GM18498 (cell line): ENCODE measurements around the gene AK8.
"Not testable (repeated sequence)": the region's sequence is repeated elsewhere in the genome, so short reads cannot be mapped to it uniquely, and the experiment has no call there.

Experiments used
- ATAC-seq: cut with Tn5 transposase; IDR thresholded peaks from one replicate; pipeline ENCODE4 v1.9.1; 2021; ENCODE audit warnings: mild to moderate bottlenecking, moderate library complexity; ENCODE audit not compliant: unreplicated experiment

AK8 gene

GRCh38 chr9:132774886-132775285 lies 103.2 kb downstream of the AK8 start:
- no peak for ATAC-seq

- no peak for ATAC-seq
Observed at GRCh38 chr9:132773764-132774339, 104.2 kb downstream of the AK8 start.

GRCh38 chr9:132773093-132773492 lies 105.0 kb downstream of the AK8 start:
- no peak for ATAC-seq

DNA sequence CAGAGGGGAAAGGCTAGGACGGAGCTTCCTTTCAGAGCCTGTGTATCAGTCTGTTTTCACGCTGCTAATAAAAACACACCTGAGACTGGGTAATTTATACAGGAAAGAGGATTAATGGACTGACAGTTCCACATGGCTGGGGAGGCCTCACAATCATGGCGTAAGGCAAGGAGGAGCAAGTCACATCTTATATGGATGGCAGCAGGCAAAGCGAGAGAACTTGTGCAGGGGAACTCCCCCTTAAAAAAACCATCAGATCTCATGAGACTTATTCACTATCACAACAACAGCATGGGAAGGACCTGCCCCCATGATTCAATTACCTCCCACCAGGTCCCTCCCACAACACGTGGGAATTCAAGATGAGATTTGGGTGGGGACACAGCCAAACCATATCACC lies 106.3 kb downstream of the AK8 start:
- not testable (repeated sequence) for ATAC-seq

- no peak for ATAC-seq
Observed at GRCh38 chr9:132770770-132771310, 107.2 kb downstream of the AK8 start.

GRCh38 chr9:132769906-132770769 lies 107.9 kb downstream of the AK8 start:
- peak; percentile 71 for ATAC-seq

DNA sequence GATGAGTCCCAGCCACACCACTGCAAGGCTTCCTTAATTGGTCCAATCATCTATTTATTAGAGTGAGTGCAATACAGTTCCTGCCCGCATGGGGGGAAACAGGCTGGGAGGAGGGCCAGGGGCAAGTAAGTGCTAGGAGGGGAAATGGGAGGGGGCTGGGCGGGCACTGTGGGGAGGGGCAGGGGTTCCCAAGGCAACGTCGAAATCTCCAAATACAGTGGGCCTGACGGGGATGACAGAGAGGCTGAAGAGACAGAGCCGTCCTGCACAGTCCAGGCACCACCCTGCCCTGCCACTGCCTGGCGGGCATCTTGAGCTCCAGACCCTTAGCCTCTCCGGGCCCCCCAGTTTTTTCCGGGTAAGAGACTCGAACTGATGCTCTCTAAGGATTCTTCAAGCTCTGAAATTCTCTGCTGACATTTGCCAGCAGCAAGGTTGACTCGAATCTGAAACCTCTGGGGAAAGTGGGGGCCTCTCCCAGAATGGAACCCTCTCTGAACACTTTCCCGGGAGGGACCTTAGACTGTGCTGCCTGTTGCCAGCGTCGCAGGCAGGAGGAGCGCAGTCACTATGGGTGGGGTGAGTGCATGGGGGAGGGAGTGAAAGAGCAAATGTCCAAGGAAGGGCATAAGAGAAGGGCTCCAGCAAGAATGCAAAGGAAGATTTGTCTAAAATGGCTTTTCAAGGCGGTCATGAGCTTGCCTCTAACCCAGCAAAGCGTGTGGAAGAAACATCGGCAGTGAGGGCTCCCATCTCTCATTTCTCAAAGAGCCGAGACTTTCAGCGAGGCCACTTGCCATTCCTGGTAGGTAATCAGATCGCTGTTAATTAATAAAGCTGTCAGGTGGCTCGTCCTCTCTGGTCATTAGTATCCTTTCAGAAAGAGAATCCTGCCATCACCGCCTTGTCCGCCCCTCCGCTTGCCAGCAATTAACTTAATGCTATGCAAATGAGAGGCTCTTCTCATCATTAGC lies 108.9 kb downstream of the AK8 start:
- ATAC-seq: peak; percentile 59

DNA sequence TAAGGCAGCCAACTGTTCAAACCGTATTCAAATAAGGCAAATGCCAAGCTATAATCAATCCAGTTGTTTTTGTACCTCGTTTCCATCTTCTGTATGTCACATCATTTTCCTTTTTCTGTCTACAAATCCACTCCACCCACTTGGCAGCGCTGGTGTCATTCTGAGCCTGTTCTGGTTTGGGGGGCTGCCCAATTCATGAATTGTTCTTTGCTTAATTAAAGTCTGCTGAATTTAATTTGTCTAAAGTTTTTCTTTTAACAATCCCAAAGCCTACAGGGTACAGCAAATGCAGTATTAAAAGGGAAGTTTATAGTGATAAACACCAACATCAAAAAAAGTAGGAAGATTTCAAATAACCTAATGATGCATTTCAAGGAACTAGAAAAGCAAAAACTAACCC lies 114.5 kb downstream of the AK8 start:
- no peak for ATAC-seq

DNA sequence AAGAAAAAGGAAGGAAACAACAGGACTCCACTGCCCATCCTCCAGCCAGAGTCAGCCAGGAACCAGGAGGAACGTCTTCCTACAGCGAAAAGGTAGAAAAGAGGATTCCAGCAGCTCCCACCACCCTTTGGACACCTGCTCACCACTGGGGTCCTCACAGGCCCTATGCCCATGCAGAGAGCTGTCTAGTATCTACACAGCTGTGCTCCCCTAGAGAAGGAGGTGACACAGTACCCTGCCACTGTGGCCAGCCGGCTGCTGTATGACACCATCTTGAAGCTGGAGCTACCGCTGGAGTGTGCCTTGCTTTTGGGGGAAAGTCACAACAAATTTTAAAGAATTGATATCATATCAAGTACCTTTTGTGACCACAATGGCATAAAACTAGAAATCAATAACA lies 115.2 kb downstream of the AK8 start:
- ATAC-seq: no peak

GRCh38 chr9:132761602-132762001 lies 116.5 kb downstream of the AK8 start:
- no peak for ATAC-seq

- ATAC-seq: no peak
Observed at GRCh38 chr9:132760057-132760456, 118.0 kb downstream of the AK8 start.

DNA sequence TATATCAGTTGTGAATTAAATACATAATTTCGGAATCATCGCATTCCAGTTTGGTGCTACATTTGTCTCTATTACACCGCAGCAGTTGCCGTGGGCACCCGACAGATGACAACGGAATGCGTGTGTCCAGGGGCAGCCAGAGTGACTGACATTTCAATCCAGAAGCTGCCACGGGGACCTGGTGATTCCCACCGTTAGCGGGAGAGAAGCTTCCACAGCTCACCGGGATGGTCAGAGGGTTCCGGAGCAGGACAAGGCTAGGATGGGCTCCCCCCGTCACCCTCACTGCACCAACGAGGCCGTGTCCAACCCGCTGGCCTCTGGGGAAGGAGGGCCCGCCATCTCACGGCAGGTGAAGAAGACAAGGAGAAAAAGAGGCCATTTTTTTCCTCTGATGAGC lies 121.1 kb downstream of the AK8 start:
- no peak for ATAC-seq

DNA sequence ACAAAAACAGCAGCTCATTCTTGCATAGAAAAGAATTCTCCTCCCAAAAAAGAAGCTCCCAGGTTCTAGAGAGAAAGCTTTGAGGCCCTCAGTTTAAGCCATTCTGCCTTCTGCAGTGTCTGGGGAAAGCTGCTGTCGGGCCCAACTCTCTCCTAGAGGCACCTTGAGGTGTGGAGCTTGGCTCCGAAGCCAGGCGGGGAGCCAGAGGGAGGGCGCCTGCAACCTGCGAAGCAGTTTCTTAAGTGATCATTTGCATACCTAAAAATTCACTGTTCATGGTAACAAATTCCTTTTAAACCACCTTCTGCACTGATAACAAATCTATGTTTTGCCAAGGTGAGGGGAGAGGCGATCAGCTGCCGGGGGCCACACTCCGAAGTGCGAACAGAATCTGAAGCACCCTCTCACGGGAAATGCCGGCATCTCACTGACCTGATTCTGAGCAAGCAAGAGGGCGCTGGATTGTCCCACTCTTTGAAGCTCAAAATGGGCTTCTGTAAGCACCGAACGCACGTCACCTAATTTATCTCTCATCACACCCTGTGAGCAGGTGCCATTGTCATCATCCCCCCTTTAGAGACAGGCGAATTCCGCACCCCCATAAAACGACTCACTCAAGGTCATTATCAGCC lies 121.8 kb downstream of the AK8 start:
- no peak for ATAC-seq

DNA sequence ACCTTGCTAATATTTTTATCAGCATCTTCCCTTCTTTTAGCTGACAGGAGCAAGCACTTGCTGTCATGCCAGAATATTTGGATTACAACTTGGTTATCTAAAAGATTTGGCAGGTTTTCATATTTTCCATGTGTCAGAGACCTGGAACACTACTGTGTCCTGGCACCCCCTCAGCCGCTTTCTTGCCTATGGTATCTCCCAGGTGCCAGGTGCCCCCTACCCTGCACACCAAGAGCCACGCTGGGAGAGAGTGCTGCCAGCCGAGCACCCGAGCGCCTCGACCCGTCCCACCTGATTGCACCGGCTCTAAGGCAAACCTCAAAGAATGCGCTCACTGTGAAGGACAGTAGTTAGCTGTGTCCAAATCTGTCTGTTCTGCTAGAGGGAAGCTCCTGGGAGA lies 123.0 kb downstream of the AK8 start:
- no peak for ATAC-seq

- ATAC-seq: no peak
Observed at GRCh38 chr9:132754236-132754635, 123.8 kb downstream of the AK8 start.

DNA sequence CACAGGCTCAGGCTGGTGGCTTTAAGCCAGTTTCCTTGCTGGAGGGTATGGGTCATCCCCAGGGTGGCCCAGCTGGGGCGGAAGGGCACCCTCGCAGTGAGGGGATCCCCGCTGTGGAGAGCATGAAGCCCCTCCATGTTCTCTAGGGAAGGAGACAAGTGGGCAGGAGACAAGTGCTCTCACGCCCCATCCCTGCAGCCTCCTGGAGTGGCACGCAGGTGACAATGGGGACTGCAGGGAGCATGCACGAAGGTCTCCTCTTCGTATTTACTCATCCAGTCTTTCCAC lies 124.5 kb downstream of the AK8 start:
- ATAC-seq: no peak

GRCh38 chr9:132752877-132753592 lies 125.0 kb downstream of the AK8 start:
- no peak for ATAC-seq

DNA sequence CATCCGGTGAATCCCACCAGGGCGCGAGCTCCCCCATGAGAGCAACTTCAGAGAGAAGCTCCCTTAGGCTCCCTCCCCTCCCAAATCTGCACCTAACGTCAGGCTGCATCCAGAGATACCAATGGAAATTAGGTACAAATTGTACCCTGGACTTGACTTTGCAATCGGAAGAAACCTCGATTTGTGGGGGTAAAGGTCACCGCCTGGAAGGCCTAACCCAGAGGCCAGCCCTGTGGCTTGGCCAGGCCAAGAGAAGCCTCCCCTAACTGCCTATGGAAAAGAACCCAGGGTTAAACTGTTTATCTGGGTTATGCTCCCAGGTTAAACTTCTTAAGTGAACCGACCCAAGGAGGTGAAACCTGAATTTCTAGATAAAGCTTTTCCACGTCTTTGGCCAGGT lies 127.4 kb downstream of the AK8 start:
- no peak for ATAC-seq

DNA sequence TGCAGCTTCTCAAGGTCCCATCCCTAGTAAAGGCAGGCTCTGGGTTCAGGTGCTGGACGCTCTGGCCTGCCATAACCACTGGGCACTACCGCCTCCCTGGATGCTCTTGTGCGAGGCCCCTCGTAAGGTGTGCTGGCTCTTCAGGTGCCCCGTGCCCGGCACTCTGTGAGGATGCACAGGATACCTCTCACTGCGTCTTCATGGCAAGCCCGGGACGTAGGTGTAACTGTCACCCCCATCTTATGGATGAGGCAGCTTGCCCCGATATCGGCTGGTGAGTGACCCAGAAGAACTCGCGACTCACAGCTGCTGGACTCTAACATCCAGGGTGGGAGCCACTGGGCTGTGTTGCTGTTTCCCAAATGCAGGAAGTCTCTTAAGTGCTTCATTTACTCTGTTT lies 128.8 kb downstream of the AK8 start:
- no peak for ATAC-seq

DNA sequence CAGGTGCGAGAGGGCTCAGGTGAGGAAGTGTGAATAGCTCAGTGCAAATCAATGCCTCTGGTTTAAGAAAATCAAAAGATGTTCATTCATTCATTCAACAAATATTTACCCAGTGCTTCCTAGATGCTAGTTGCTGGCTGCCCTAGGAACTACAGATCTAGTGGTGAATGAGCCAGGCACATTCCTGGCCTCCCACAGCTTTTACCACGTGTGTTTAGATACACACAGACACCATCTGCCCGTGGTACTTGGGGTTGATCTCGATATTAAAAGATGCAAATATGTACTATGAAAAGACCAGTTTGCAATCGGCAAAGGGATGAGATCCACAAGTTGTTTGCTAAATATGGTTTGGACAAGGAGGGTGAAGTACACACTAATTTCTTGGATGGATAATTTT lies 129.6 kb downstream of the AK8 start:
- no peak for ATAC-seq
